ENCODE data around the gene UIMC1.

GRCh38 chr5:176901260-176902101 lies 105.1 kb downstream of the UIMC1 start:
- TF ChIP-seq CTCF (IDR thresholded peaks at IDR 0.05; ENCODE audit: insufficient read depth, low read depth, low read length) = no peak
- TF ChIP-seq EZH2 (IDR thresholded peaks at IDR 0.05; ENCODE audit: insufficient read depth, low read length) = no peak
